GM10266 (cell line): ENCODE data around the gene THOC2.

Experiments
- DNase-seq: peaks from one replicate; pipeline ENCODE4 v3.0.0; 2012; ENCODE audit errors: extremely low spot score
- TF ChIP-seq, protein P1 (sequence below): IDR thresholded peaks from 2 replicates; pipeline ENCODE4 v1.5.1; 2012; ENCODE audit warnings: mild to moderate bottlenecking, low read depth; ENCODE audit not compliant: control insufficient read depth, insufficient read depth; ENCODE audit errors: missing control alignments

THOC2 gene

GRCh38 chrX:123704781-123705180 is 28.1 kb downstream of the THOC2 start:
- no peak for DNase-seq
- TF ChIP-seq, protein P1, sequence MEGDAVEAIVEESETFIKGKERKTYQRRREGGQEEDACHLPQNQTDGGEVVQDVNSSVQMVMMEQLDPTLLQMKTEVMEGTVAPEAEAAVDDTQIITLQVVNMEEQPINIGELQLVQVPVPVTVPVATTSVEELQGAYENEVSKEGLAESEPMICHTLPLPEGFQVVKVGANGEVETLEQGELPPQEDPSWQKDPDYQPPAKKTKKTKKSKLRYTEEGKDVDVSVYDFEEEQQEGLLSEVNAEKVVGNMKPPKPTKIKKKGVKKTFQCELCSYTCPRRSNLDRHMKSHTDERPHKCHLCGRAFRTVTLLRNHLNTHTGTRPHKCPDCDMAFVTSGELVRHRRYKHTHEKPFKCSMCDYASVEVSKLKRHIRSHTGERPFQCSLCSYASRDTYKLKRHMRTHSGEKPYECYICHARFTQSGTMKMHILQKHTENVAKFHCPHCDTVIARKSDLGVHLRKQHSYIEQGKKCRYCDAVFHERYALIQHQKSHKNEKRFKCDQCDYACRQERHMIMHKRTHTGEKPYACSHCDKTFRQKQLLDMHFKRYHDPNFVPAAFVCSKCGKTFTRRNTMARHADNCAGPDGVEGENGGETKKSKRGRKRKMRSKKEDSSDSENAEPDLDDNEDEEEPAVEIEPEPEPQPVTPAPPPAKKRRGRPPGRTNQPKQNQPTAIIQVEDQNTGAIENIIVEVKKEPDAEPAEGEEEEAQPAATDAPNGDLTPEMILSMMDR: no peak

GRCh38 chrX:123698979-123699520 is 33.8 kb downstream of the THOC2 start:
- no peak for DNase-seq
- TF ChIP-seq, protein P1: no peak

GRCh38 chrX:123696334-123696733 is 36.5 kb downstream of the THOC2 start:
- no peak for DNase-seq

GRCh38 chrX:123695242-123695641 is 37.6 kb downstream of the THOC2 start:
- TF ChIP-seq, protein P1: no peak
- DNase-seq: no peak

More at GRCh38 chrX:123696334-123696733, 36.5 kb downstream of the THOC2 start:
- TF ChIP-seq, protein P1: no peak

DNA sequence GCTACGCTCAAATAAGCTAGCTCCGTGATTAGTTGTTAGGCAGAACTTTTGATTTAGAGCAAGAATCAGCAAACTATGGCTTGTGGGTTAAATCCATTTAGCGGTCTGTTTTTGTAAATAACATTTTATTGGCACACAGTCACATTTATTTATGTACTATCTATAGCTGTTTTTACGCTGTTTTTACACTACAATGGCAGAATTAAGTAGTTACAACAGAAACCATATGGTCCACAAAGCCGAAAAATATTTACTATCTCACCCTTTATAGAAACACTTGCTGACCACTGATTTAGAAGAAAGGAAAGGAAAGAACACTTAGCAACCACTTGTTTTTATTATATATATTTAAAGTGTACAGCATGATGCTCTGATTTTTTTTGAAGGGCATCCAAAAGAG is 41.1 kb downstream of the THOC2 start:
- TF ChIP-seq, protein P1: no peak
- DNase-seq: no peak

DNA sequence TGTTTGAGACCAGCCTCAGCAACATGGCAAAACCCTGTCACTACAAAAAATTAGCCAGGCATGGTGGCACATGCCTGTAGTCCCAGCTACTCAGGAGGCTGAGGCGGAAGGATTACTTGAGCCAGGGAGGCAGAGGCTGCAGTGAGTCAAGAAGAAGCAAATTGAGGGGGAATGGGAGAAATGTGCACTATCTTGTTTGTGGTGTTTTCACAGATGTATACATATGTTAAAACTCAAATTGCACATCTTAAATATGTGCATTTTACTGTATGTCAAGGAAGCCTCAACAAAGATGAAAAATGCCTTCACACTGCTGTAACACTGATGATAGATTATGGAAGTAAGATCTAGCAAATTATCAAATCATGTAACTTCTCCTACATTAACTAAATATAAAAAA is 44.3 kb downstream of the THOC2 start:
- TF ChIP-seq, protein P1: no peak

DNA sequence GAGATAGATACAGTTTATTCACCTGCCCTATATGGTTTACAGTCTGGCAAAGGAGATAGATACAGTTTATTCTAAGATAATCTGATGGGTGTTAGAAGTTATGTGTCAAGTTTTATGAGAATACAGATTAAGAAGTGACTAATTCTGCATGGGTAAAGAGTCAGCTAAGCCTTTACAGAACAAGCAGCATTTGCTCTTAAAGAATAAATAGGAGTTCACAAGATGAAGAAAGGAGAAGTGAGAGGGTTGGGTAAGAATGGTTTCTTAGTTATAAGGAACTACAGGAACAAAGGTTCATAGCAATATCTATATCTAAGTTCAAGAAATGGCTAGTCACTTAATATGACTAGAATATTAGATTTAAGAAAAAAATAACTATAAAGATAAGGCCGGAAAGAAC is 47.6 kb downstream of the THOC2 start:
- TF ChIP-seq, protein P1: no peak
- DNase-seq: no peak

More for the DNA sequence above, 44.3 kb downstream of the THOC2 start:
- DNase-seq: no peak
